Aorta (tissue), 5 donors: Measurements from ENCODE around the gene TPSAB1. TPM values are rescaled to one million over a fixed set of nuclear protein-coding genes. Genes with fewer than 3 reads are reported as not detected.
"Not testable (repeated sequence)": the region's sequence is repeated elsewhere in the genome, so short reads cannot be mapped to it uniquely, and the experiment has no call there.

Source experiments
- ATAC-seq: fragments of 200-7000 bp; cut with Tn5 transposase; one replicate; pipeline ENCODE4 v1.9.1; 2022; ENCODE audit warnings: moderate library complexity; ENCODE audit not compliant: low FRiP score
- DNase-seq, 2 donors: peaks; one replicate each; pipeline ENCODE4 v3.0.0-alpha.2; 2020
- H3K27ac ChIP-seq, 2 donors: one replicate each; pipeline ENCODE4 v1.5.1; 2013; ENCODE audit warnings: low read length in 2 of 2, mild to moderate bottlenecking in 2 of 2, moderate library complexity in 2 of 2, control low read depth in 1 of 2, inconsistent platforms in 1 of 2, low read depth in 1 of 2
- H3K27me3 ChIP-seq, 2 donors: one replicate each; pipeline ENCODE4 v1.6.1; 2013; ENCODE audit warnings: control low read depth in 1 of 2, low read length in 1 of 2, mild to moderate bottlenecking in 1 of 2, moderate library complexity in 1 of 2; ENCODE audit not compliant: insufficient read depth in 2 of 2, control insufficient read depth in 1 of 2
- H3K36me3 ChIP-seq, 2 donors: one replicate each; pipeline ENCODE4 v1.6.1; 2013; ENCODE audit warnings: control low read depth in 1 of 2, low read length in 1 of 2, mild to moderate bottlenecking in 1 of 2; ENCODE audit not compliant: insufficient read depth in 2 of 2, control insufficient read depth in 1 of 2
- H3K4me1 ChIP-seq, 2 donors: one replicate each; pipeline ENCODE4 v1.6.1; 2013; ENCODE audit warnings: low read length in 2 of 2, control low read depth in 1 of 2, mild to moderate bottlenecking in 1 of 2, moderate library complexity in 1 of 2; ENCODE audit not compliant: insufficient read depth in 2 of 2, control insufficient read depth in 1 of 2
- H3K4me3 ChIP-seq, 2 donors: one replicate each; pipeline ENCODE4 v1.5.1; 2013; ENCODE audit warnings: low read length in 2 of 2, control low read depth in 1 of 2, mild to moderate bottlenecking in 1 of 2
- H3K9me3 ChIP-seq: one replicate; pipeline ENCODE4 v1.6.1; 2013; ENCODE audit warnings: mild to moderate bottlenecking, low read length; ENCODE audit not compliant: control insufficient read depth
- WGBS, 2 donors: extraction: QIAGEN DNeasy Blood & Tissue Kit; methylation state at CpG; one replicate each; pipeline ENCODE4 v1.1.7; 2013; 5-methylcytosine and 5-hydroxymethylcytosine counted together
- intact Hi-C, 2 donors: fragments of 100-400 bp; cut with DNase I; formaldehyde crosslinking; loops; one replicate each; pipeline versions ENCODE4 v1.14.2 to v1.15.0; 2022
- polyA plus RNA-seq, 2 donors: library from polyadenylated mRNA; stranded (reverse); fragments of 200-250 nt; gene quantifications; one replicate each; pipeline ENCODE4 v1.2.3, GENCODE V29; 2013
- total RNA-seq, 2 donors: library from RNA; stranded (reverse); fragmentation: NEBNext Ultra II Directional; extraction: Animal tissue kit (Norgen Biotek cat#: 25700); gene quantifications; one replicate each; pipeline ENCODE4 v1.2.1, GENCODE V29; 2021
- donor health status: healthy with polysubstance abuse.
- donor health status: Bipolar disorder and iron deficiency.
- donor health status: DM: no; HTN: no; CAD: no.
- donor health status: DM: no; HTN: no; CAD: no.
- donor health status: DM: yes; HTN: yes; CAD: no.

TPSAB1 gene
- total and polyA plus RNA-seq, 4 donors = 3.0 to 38.0 (median 8.0) TPM

- 72 to 80% methylated on average over 19 of the region's 19 CpGs for WGBS, 2 donors
- Histone ChIP-seq H3K9me3 (no peaks in the 10 kb centered on the region), H3K4me1 (no peaks in the 10 kb centered on the region), H3K4me3 (no peak overlapping the region), H3K27ac (no peak overlapping the region), H3K27me3 (no peaks in the 10 kb centered on the region), H3K36me3 (no peaks in the 10 kb centered on the region)
- ATAC-seq = no peak
- intact Hi-C loops = loop anchor here in 1 of 2 donors (5.0 kb wide), 1 partner anchor 140 kb away; no protein-coding TSS in a partner anchor
- DNase-seq = no peak
Measured at GRCh38 chr16:1197237-1197866, 43.2 kb upstream of the TPSAB1 start.

DNA sequence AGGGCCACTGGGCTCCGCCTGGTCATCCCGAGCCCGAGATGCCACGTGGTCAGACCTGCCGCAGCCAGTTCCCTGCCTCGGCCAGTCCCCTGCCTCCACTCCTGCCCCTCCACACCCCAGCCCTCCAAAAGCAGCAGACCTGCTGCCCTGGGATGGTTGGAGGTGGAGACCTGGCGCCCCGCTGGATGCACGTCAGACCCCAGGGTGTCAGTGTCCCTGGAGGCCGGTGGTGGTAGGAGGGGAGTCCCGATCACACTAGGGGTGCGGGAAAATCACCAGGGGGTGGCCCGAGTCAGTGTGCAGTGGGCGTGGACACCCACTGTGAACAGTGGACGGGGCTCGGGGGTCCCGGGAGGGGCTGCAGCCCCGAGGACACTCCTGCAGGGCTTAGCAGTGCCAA is 42.3 kb upstream of the TPSAB1 start:
- no peaks in the 10 kb centered on the region for H3K36me3 ChIP-seq
- H3K9me3 ChIP-seq = no peaks in the 10 kb centered on the region
- no peaks in the 10 kb centered on the region for H3K27me3 ChIP-seq
- H3K4me3 ChIP-seq = no peak overlapping the region
- no peaks in the 10 kb centered on the region for H3K4me1 ChIP-seq
- no peak overlapping the region for H3K27ac ChIP-seq
- intact Hi-C loops = loop anchor here in 1 of 2 donors (5.0 kb wide), 1 partner anchor 141 kb away; no protein-coding TSS in a partner anchor
- DNase-seq (no peak), ATAC-seq (no peak)
- 87 to 93% methylated on average over 17 to 18 of the region's 18 CpGs for WGBS, 2 donors

GRCh38 chr16:1198671-1199346 is 41.7 kb upstream of the TPSAB1 start:
- WGBS, 2 donors = 88 to 93% methylated on average over 41 to 44 of the region's 44 CpGs
- H3K27ac ChIP-seq, H3K9me3 ChIP-seq, H3K4me3 ChIP-seq, ATAC-seq, DNase-seq, H3K27me3 ChIP-seq, H3K4me1 ChIP-seq, H3K36me3 ChIP-seq: not testable (repeated sequence)
- intact Hi-C loops = loop anchor here in 1 of 2 donors (5.0 kb wide), 1 partner anchor 142 kb away; no protein-coding TSS in a partner anchor

DNA sequence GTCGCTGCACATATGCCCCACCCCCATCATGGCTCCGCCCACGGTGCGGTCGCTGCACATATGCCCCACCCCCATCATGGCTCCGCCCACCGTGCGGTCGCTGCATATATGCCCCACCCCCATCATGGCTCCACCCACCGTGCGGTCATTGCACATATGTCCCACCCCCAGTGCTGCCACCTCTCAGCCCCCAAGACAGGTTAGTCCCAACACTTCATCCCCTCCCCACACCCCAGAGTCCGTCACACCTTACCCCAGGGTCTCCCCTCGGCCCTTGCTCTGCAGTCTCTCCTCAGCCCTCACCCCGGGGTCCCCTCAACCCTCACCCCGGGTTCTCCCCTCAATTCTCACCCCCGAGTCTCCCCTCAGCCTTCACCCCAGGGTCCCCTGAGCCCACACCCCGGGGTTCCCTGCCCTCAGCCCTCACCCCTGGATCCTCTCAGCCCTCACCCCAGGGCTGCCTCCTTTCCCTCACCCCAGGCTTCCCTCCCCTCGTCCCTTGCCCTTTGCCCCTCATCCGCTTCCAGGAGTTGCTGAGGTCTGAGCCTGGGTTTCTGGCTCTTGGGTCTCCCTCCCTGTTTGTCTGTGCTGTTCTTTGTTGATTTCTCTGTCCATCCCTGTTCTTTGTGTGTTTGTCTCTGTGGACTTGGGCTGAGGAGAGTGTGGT is 41.0 kb upstream of the TPSAB1 start:
- WGBS, 2 donors = 80 to 86% methylated on average over 14 to 15 of the region's 19 CpGs
- ATAC-seq = no peak
- Histone ChIP-seq H3K36me3 (no peaks in the 10 kb centered on the region), H3K9me3 (no peaks in the 10 kb centered on the region), H3K4me1 (no peaks in the 10 kb centered on the region), H3K27me3 (no peaks in the 10 kb centered on the region), H3K27ac (no peak overlapping the region), H3K4me3 (no peak overlapping the region)
- DNase-seq = no peak
- intact Hi-C loops = loop anchor here in 1 of 2 donors (5.0 kb wide), 1 partner anchor 142 kb away; no protein-coding TSS in a partner anchor

DNA sequence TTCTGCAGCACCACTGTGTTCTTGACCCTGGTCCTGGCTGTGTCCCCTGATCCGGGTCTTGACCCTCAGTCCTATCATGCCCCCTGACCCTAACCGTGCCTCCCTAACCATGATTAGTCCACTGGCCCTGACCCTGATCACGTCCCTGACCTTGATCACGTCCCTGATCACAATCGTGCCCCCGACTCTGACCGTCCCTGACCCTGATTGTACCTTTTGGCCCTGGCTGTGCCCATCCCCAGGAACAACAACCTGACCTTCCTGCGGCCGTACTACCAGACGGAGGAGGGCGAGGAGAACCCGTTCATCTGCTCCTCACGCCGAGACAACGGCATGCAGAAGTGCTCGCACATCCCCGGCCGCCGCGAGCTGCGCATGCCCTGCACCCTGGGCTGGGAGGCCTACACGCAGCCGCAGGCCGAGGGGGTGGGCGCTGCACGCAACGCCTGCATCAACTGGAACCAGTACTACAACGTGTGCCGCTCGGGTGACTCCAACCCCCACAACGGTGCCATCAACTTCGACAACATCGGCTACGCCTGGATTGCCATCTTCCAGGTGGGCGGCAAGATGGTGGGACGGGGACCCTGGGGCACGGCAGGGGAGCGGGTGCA is 40.4 kb upstream of the TPSAB1 start:
- ATAC-seq (no peak), DNase-seq (no peak)
- H3K4me1 ChIP-seq = no peaks in the 10 kb centered on the region
- 93 to 94% methylated on average over 36 to 38 of the region's 38 CpGs for WGBS, 2 donors
- H3K4me3 ChIP-seq = no peak overlapping the region
- no peaks in the 10 kb centered on the region for H3K27me3 ChIP-seq
- H3K9me3 ChIP-seq = no peaks in the 10 kb centered on the region
- H3K36me3 ChIP-seq = no peaks in the 10 kb centered on the region
- intact Hi-C loops = no loop called here
- no peak overlapping the region for H3K27ac ChIP-seq

GRCh38 chr16:1201444-1201843 is 39.1 kb upstream of the TPSAB1 start:
- no peak for DNase-seq
- H3K27ac ChIP-seq = no peak overlapping the region
- 93 to 94% methylated on average over 25 of the region's 25 CpGs for WGBS, 2 donors
- no peaks in the 10 kb centered on the region for H3K4me1 ChIP-seq
- H3K36me3 ChIP-seq = no peaks in the 10 kb centered on the region
- no peak for ATAC-seq
- intact Hi-C loops = no loop called here
- no peak overlapping the region for H3K4me3 ChIP-seq
- no peaks in the 10 kb centered on the region for H3K27me3 ChIP-seq
- no peaks in the 10 kb centered on the region for H3K9me3 ChIP-seq

DNA sequence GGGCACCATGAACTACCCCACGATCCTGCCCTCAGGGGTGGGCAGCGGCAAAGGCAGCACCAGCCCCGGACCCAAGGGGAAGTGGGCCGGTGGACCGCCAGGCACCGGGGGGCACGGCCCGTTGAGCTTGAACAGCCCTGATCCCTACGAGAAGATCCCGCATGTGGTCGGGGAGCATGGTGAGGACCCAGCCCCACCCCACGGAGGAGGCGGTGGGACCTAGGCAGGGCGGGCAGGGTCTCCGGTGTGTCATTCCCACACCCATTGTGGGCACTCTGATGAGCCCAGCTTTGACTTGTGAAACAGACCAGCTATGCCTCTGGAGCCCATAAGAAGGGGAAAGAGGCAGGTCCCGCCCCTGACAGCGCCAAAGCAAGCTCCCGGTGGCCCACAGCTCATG is 38.2 kb upstream of the TPSAB1 start:
- Histone ChIP-seq H3K36me3 (no peaks in the 10 kb centered on the region), H3K27ac (no peak overlapping the region), H3K9me3 (no peaks in the 10 kb centered on the region), H3K4me1 (no peaks in the 10 kb centered on the region), H3K4me3 (no peak overlapping the region), H3K27me3 (no peaks in the 10 kb centered on the region)
- intact Hi-C loops = no loop called here
- ATAC-seq (no peak), DNase-seq (no peak)
- 93 to 95% methylated on average over 18 of the region's 18 CpGs for WGBS, 2 donors

DNA sequence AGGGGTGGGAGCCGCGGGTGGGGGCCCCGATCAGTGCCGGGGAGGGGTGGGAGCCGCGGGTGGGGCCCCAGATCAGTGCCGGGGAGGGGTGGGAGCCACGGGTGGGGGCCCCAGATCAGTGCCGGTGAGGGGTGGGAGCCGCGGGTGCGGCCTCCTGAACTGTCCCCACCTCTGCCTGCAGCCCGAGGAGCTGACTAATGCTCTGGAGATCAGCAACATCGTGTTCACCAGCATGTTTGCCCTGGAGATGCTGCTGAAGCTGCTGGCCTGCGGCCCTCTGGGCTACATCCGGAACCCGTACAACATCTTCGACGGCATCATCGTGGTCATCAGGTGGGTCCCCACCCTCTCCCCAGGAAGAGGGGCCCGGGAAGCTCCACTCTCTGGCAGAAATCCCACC is 35.6 kb upstream of the TPSAB1 start:
- no peak for DNase-seq
- H3K4me3 ChIP-seq = no peak overlapping the region
- intact Hi-C loops = no loop called here
- no peak overlapping the region for H3K27ac ChIP-seq
- no peaks in the 10 kb centered on the region for H3K4me1 ChIP-seq
- no peaks in the 10 kb centered on the region for H3K9me3 ChIP-seq
- no peaks in the 10 kb centered on the region for H3K36me3 ChIP-seq
- no peaks in the 10 kb centered on the region for H3K27me3 ChIP-seq
- no peak for ATAC-seq
- WGBS, 2 donors = 84 to 88% methylated on average over 12 to 18 of the region's 21 CpGs
